ENCODE data around the gene ASAP2. TPM values are rescaled to one million over a fixed set of nuclear protein-coding genes. Genes with fewer than 3 reads are reported as not detected.

ASAP2 gene
- total RNA-seq, 1 donor from 2014 or later, result 0.23 TPM

- intact Hi-C loops (cut with micrococcal nuclease), result no loop called here
Measured at GRCh38 chr2:9343524-9343923, 136.9 kb downstream of the ASAP2 start.

- intact Hi-C loops (cut with micrococcal nuclease), result no loop called here
Measured at GRCh38 chr2:9344434-9344833, 137.8 kb downstream of the ASAP2 start.

GRCh38 chr2:9345343-9345742, 138.7 kb downstream of the ASAP2 start:
- intact Hi-C loops (cut with micrococcal nuclease), result no loop called here

GRCh38 chr2:9345997-9346396, 139.4 kb downstream of the ASAP2 start:
- intact Hi-C loops (cut with micrococcal nuclease), result no loop called here

GRCh38 chr2:9346885-9347284, 140.3 kb downstream of the ASAP2 start:
- intact Hi-C loops (cut with micrococcal nuclease), result no loop called here

GRCh38 chr2:9347411-9347881, 140.8 kb downstream of the ASAP2 start:
- intact Hi-C loops (cut with micrococcal nuclease), result no loop called here

GRCh38 chr2:9354318-9354717, 147.7 kb downstream of the ASAP2 start:
- intact Hi-C loops (cut with micrococcal nuclease), result no loop called here

GRCh38 chr2:9355270-9355669, 148.7 kb downstream of the ASAP2 start:
- intact Hi-C loops (cut with micrococcal nuclease), result no loop called here

- intact Hi-C loops (cut with micrococcal nuclease), result no loop called here
Measured at GRCh38 chr2:9355716-9356115, 149.1 kb downstream of the ASAP2 start.

- intact Hi-C loops (cut with micrococcal nuclease), result no loop called here
Measured at GRCh38 chr2:9356261-9356660, 149.6 kb downstream of the ASAP2 start.

- intact Hi-C loops (cut with micrococcal nuclease), result no loop called here
Measured at GRCh38 chr2:9358846-9359245, 152.2 kb downstream of the ASAP2 start.

GRCh38 chr2:9359463-9359862, 152.9 kb downstream of the ASAP2 start:
- intact Hi-C loops (cut with micrococcal nuclease), result no loop called here

GRCh38 chr2:9360110-9360509, 153.5 kb downstream of the ASAP2 start:
- intact Hi-C loops (cut with micrococcal nuclease), result no loop called here

- intact Hi-C loops (cut with micrococcal nuclease), result no loop called here
Measured at GRCh38 chr2:9360701-9361100, 154.1 kb downstream of the ASAP2 start.

- intact Hi-C loops (cut with micrococcal nuclease), result no loop called here
Measured at GRCh38 chr2:9364373-9364772, 157.8 kb downstream of the ASAP2 start.

GRCh38 chr2:9364791-9365497, 158.3 kb downstream of the ASAP2 start:
- intact Hi-C loops (cut with micrococcal nuclease), result no loop called here

- intact Hi-C loops (cut with micrococcal nuclease), result no loop called here
Measured at GRCh38 chr2:9365498-9366019, 158.9 kb downstream of the ASAP2 start.

- intact Hi-C loops (cut with micrococcal nuclease), result no loop called here
Measured at GRCh38 chr2:9366026-9366425, 159.4 kb downstream of the ASAP2 start.

GRCh38 chr2:9370746-9371145, 164.1 kb downstream of the ASAP2 start:
- intact Hi-C loops (cut with micrococcal nuclease), result no loop called here

GRCh38 chr2:9373047-9373446, 166.4 kb downstream of the ASAP2 start:
- intact Hi-C loops (cut with micrococcal nuclease), result no loop called here

- intact Hi-C loops (cut with micrococcal nuclease), result no loop called here
Measured at GRCh38 chr2:9373476-9373875, 166.9 kb downstream of the ASAP2 start.

- intact Hi-C loops (cut with micrococcal nuclease), result no loop called here
Measured at GRCh38 chr2:9374071-9374730, 167.6 kb downstream of the ASAP2 start.
